Tongue (tissue), 2 donors: ENCODE data around the gene SPATC1L. TPM values are rescaled to one million over a fixed set of nuclear protein-coding genes. Genes with fewer than 3 reads are reported as not detected.
"Not testable (repeated sequence)": the region's sequence is repeated elsewhere in the genome, so short reads cannot be mapped to it uniquely, and the experiment has no call there.

ENCODE experiments used
- DNase-seq: peaks from one replicate; pipeline ENCODE4 v3.0.0-alpha.2; 2015
- total RNA-seq: library from RNA; depleted of rRNA; stranded (reverse); fragments of >200 nt; gene quantifications from one replicate; pipeline ENCODE4 v1.2.3, GENCODE V29; 2014

SPATC1L gene
- total RNA-seq, 1 donor from 2014 or later = 5.9 TPM

DNA sequence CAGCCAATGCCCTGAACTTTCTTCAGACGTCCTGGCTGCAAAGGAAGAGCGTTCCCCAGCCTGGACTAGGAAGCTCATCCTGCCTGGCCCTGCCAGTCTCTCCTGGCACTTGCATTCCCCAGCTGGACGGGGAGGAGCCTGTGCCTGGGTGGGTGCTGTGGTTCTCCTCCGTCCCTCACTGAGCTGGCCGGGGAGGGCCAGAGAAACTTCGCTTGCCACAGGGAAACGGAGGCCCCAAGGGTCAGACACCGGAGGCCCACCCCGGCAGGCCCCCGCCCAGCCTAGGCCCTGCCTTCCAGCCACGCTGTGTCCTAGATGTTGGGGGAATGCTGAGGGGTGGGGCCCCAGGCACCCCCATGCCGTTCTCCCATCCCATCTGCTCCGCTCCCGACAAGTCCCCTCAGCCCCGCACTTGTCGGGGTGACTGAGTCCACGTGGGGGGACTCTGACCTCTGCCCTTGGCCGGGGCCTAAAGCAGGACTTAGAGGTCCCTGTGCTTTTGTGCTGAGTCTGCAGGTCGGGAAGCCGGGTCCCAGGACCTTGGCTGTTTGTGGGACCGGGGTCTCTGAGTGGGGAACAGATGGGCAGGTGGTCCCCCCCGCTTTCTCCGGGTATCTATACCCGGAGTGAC, 33.7 kb downstream of the SPATC1L start:
- DNase-seq = peak; percentile 21

DNA sequence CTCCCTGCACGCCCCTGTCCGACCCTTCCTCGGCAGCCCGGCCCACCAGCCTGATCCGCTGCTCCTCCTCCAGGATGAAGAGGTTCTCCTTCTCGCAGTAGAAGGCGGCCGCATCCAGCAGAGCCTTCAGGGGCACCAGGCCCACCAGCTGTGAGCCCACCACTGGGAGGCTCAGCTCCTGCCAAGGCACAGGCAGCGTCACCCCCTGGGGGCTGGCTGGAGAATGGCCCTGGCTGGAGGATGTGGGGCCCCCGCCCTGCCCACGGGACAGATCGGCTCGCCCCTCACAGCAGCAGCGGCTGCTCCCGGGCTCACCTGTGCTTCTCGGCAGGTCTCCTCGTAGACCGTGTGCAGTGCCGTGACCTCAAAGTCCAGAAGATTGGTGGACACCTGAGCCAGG, 34.2 kb downstream of the SPATC1L start:
- DNase-seq = no peak

DNA sequence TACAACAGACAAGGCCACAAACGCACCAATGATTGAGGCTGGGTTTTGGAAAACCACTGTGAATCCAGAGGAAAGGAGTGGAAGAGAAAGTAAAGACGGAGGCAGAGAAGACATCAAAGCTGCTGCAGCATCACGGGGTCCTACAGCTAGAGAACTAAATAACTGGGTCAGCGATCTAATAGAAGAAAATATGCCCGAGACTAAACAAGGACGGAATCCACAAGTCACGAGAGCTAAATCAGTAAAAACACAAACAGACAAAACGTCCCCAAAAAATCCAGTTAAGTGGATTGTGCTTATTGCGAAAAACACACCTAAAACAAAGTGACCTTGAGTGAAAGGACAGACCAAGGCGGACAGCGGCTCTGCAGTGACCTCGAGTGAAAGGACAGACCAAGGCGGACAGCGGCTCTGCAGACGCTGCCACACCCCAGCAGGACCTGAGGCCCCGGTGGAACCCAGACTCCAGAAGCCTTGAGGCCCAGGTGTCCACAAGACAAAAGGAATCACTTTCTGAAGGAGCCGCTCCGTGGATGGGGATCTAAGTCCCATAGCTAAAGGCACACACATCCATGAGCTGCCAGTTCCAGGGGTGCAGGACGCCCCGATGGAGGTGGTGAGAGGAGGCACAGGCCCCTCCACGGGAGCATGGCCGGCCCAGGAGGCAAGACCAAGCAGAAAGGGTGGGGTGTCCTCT, 34.9 kb downstream of the SPATC1L start:
- no peak for DNase-seq

DNA sequence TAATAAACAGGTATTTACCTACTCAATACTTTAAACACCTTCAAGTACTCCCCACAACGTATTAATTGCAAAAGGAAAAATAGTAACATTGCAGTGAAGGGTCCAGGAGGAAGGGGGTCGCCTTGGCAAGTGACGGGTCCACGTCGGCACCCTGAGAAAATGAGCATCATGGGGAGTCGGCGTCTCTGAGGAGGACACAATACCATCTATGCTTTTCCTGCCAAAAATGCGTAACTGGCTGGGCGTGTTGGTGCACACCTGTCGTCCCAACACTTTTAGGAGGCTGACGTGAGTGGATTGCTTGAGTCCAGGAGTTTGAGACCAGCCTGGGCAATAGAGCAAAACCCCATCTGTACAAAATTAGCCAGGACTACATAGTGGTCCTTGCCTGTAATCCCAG, 36.2 kb downstream of the SPATC1L start:
- no peak for DNase-seq

DNA sequence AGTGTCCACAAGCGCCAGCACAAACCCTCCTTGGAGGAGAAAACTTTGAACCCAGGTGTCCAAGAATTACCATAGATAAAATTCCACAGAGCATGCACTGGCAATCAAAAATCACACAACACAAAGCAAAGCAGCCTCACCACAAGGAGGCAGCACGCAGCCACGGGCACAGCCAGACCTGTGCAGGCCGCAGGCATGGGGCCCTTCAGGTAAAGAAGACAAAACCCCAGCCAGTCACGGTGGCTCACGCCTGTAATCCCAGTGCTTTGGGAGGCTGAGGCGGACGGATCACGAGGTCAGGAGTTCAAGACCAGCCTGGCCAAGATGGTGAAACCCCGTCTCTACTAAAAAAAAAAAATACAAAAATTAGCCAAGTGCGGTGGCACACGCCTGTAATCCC, 36.8 kb downstream of the SPATC1L start:
- not testable (repeated sequence) for DNase-seq

DNA sequence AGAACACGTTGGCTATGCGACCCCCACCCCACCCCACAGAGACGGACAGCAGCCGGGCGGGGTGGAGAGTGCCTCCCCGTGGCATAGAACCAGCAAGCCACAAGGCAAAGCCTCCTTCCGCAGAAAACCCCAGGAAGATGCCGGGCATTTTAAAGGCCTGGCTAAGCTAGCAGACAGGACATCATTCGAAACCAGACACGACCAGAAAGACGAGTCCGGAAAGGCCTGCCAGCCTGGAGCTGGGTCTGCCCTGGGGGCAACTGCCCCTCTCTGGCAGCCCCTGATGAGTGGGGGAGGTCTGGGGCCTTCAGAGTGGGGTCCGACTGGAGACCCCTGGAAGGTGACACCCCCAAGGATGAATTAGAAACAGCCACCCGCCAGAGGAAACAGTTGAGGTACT, 37.4 kb downstream of the SPATC1L start:
- no peak for DNase-seq

DNA sequence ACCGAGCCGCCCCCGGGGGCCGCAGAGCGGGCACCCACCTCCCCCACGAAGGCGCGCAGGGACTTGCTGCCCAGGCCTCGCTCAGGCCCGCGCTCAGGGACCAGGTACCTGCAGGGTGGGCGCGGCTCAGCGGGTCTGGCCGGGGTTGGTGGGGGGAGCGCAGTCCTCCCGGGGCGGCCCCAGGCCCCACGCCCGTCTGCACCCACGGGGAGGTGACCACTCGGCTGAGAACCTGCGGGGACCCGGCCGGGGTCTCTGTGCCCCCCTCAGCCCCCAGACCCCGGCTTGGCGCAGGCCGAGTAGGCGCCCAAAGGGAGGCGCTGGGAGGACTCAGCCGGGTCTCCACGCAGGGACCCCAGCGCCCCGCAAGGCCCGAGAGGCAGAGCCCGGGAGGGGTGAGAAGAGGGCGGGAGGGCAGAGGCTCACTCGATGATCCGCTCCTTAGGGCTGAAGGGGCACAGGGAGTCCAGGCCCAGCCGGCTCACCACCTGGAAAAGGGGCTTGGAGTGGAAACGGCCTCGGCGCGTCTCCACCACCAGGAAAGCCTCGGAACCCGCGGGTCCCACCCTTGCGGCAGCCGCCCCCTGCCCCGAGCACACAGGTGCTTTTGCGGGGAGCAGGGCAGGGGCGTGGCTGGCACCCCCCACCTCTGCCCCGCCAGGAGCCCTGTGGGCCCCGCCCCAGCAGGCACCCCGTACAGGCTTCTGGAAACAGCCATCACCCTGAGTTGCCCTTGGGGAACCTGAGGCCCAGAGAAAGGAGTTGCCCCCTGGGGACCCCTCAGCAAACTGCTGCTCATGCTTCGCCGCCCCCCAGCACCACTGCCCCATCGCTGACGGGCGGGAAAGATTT, 38.2 kb downstream of the SPATC1L start:
- DNase-seq = no peak

DNA sequence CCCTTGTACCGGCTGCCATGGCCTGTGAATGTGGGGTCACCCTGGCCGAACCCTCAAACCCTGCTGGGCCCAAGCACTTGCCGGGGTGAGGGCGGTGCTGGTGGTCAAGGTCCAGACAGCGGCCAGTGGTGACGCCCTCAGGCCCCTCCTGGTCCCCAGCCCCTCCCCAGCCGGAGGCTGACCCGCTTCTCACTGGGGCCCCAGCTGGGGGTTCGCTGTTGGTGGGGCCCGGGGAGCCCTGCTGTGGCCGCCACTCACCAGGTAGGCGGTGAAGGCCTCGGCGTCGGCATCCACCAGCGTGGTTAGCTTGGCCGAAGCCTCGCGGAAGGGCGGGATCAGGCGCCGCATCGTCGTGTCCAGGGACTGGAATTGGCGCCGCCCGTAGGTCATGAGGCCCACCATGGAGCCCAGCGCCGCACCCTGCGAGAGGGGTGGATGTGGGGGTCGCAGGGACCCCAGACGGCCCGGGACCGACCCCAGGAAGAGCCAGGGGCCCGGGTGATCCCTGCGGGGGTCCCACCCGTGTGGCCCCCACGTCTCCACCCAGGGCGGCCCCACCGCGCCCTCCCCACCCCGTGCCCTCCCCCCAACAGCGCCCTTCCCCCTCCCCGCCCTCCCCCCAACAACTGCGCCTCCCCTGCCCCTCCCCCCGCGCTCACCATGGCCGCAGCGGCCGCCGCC, 39.0 kb downstream of the SPATC1L start:
- no peak for DNase-seq

DNA sequence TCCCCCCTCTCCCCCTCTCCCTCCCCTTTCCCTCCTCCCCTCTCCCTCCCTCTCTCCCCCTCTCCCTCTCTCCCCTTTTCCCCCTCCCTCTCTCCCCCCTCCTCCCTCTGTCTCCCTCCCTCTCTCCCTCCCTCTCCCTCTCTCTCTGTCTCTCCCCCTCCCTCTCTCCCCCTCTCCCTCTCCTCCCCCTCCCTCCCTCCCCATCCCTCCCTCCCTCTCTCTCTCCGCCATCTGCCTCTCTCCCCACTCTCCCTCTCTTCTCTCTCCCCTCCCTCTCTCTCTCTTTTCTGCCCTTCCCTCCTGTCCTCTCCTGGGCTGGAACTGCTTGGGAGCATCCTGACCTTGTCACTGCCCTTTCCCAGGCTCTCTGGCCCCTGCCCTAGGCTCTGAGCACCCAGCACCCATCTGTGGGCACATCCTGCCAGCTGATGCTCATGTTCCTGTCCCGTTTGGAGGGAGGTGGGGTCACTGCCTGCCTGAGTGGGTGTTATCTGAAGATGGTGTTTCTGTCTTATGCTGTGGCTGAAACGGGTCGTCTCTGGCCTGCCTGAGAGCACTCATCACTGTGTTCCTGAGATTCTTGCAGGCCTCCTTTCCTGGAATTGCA, 39.7 kb downstream of the SPATC1L start:
- DNase-seq = no peak

DNA sequence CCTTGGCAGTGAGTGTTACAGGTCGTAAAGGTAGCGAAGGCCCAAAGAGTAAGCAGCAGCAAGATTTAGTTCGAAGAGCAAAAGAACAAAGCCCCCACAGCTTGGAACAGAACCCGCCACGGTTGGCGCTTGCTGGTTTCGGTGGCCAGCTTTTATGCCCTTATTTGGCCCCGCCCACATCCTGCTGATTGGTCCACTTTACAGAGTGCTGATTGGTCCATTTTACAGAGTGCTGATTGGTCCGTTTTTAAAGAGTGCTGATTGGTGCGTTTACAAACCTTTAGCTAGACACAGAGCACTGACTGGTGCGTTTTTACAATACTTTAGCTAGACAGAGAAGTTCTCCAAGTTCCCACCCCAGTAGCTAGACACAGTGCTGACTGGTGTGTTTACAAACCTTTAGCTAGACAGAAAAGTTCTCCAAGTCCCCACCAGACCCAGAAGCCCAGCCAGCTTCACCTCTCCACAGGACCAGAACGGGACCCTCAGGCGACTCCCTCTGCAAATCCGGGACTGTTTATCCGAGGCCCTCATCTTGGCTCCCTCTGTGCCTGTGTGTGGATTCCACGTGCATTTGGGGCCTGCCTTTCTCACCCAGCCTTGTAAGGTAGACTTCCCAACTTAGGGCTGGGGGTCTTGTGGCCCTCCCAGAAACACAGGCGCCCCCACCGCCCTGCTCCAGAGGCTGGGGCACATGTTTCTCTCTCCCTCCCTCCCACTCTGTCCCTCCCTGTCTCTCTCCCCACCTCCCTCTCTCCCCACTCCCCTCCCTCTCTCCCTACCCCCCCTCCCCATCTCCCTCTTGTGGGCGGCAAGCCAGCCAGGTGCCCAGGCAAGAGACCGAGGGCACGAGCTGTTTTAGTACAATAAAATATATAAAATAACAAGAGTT, 41.4 kb downstream of the SPATC1L start:
- DNase-seq = no peak

DNA sequence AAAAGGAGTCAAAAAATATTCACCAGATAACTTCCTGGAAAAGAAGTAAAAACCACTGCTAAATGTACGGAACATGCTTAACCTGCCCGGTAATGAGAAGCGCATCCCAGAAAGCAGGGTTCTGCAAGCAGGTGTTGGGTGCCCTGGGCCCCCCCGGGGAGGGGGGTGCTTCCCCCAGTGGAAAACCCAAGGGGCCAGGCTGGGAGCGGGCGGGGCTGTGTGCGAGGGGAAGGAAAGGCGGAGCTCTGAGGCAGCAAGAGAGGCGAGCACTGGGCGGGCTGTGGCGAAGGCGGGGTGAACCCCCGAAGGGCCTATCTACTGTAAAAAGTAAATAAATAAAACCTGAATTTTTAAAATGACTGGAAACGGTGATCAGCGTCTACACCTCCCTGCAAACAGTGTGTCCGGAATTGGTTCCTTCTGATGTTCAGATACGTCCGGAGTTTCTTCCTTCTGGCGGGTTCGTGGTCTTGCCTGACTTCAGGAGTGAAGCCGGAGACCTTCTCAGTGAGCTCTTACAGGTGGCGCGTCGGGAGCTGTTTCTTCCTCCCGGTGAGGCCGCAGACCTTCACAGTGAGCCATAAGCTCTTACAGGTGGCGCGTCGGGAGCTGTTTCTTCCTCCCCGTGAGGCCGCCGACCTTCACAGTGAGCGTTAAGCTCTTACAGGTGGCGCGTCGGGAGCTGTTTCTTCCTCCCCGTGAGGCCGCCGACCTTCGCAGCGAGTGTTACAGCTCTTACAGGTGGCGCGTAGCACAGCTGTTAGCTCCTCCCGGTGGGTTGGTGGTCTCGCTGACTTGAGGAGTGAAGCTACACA, 42.3 kb downstream of the SPATC1L start:
- DNase-seq = no peak

DNA sequence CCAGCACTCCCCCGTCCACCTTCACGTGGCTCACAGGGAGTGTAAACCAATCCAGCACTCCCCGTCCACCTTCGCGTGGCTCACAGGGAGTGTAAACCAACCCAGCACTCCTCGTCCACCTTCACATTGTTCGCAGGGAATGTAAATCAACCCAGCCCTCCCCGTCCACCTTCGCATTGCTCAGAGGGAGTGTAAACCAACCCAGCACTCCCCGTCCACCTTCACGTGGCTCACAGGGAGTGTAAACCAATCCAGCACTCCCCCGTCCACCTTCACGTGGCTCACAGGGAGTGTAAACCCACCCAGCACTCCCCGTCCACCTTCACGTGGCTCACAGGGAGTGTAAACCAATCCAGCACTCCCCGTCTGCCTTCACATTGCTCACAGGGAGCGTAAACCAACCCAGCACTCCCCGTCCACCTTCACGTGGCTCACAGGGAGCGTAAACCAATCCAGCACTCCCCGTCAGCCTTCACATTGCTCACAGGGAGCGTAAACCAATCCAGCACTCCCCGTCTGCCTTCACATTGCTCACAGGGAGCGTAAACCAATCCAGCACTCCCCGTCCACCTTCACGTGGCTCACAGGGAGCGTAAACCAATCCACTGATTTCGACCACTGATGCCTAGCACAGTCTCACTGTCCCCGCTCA, 43.8 kb downstream of the SPATC1L start:
- not testable (repeated sequence) for DNase-seq

DNA sequence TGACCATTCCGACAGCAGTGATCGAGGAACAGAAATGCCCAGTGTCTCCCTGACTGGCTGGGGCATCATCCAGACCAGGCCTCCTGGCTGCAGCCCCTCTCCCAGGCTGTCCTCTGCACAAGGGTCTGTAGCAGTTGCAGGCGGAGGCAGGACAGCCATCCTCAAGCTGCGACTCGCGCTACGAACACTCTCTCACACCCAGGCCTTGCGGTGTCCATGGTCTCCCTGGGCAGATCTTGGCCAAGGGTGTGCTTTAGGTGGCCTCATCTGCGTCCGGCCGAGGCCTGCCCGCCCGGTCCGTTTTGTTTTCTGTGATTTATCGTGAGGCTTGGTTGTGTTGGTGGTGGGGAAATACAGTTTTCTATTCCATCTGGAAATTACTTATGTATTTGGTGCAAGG, 44.6 kb downstream of the SPATC1L start:
- DNase-seq = no peak

DNA sequence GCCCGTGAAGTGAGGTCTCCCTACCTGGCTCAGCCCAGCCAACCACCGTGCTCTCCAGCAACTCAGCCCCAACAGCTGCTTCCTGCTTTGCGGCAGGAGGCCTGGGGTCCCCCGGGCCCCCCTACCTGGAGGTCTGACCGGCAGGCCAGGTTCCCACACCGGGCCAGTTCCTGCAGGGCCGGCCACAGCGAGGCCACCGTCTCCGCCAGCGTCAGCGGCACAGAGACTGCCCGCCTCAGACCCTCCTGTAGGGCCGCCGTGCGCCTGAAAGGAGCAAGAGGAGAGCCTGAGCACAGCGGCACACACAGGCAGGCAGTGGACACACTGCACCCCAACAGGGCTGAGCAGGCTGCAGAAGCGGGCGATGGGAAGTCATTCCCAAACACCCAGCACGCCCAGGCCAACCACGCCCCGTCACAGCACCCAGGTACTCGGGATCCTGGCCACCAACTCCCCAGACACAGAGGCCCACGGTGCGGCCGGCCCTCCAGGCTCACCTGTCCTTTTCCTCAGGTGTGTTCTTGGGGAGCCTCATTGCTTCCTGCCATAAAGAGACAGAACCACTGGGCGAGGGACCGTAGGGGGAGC, 45.8 kb downstream of the SPATC1L start:
- DNase-seq = no peak

DNA sequence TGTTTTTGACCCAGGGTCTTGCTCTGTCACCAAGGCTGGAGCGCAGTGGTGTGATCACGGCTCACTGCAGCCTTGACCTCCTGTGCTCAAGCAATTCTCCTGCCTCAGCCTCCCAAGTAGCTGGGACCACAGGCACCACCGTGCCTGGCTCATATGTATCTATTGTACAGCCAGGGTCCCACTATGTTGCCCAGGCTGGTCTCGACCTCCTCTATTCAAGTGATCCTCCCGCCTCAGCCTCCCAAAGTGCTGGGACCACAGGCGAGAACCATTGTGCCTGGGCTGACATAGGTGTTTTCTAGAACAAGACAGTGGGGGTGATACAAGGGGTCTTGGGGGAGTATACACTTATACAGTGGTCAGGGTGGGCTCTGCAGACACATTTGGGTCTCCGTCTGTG, 46.4 kb downstream of the SPATC1L start:
- DNase-seq = no peak

DNA sequence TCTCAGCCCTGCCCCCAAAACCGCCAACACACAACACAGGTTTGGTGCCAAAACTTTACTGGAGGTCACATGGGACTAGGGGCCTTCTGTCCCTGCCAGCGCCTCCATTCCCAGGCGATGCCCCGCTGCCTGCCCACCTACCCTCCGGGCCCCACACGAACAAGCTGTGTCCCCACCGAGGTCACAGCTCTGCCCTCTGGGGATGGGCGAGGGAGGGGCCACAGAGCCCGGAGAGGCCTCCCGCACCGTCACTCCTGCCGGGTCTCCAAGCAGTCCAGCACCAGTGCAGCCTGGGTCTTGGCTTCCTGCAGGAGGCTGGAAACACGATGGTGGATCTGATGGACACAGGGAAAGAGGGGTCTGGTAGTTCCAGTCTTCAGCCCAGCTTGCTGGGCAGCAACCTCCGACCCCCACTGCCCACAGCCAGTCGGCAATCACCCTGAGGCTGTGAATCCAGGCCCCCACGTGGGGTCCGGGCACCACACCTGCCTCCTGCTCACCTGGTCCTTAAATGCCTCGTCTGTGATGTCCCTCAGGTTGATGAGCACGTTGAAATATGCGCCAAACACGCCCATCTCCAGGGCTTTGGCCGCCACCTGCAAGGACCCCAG, 47.4 kb downstream of the SPATC1L start:
- no peak for DNase-seq

DNA sequence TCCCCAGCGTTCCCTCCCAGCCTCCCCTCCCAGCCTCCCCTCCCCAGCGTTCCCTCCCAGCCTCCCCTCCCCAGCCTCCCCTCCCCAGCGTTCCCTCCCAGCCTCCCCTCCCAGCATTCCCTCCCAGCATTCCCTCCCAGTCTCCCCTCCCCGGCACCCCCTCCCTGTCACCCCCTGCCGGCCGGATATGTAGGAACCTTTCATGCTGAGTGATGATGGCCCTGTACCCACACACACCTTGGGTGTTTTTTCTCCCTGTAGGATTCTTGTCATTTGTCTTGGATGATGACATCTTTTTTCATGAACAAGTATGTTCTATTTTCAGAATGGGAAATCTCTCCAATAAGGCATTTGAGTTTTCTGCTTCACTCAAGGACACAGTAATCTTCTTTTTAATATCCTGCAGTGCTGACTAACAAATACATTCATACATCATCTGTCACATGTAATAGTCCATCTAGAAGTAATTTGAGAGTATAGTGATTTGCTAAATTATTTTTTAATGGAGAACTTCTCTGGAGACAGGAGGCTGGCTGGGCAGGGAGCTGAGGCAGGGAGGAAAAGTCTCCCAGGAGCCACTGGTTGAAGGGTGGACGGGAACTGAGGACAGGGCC, 48.4 kb downstream of the SPATC1L start:
- DNase-seq = no peak
